Measurements from ENCODE around the gene STX8.

The STX8 gene

DNA sequence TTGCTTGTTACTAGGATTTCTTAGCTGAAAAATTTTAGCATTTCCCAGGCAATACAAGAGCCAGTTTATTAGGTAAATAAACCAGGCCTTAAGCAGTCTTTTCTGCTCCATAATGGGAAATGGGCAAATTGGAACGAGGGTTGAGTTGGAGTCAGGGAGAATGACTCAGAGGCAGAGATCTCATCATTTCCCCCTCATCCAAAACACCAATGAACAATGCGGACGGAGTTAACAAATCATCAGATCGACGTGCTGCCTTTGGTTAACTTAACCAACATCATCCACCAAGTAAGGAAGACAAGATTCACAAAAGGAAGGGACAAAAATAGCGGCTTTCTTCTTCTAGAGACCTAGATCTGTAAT, 243.5 kb downstream of the STX8 start:
- DNase-seq = no peak

DNA sequence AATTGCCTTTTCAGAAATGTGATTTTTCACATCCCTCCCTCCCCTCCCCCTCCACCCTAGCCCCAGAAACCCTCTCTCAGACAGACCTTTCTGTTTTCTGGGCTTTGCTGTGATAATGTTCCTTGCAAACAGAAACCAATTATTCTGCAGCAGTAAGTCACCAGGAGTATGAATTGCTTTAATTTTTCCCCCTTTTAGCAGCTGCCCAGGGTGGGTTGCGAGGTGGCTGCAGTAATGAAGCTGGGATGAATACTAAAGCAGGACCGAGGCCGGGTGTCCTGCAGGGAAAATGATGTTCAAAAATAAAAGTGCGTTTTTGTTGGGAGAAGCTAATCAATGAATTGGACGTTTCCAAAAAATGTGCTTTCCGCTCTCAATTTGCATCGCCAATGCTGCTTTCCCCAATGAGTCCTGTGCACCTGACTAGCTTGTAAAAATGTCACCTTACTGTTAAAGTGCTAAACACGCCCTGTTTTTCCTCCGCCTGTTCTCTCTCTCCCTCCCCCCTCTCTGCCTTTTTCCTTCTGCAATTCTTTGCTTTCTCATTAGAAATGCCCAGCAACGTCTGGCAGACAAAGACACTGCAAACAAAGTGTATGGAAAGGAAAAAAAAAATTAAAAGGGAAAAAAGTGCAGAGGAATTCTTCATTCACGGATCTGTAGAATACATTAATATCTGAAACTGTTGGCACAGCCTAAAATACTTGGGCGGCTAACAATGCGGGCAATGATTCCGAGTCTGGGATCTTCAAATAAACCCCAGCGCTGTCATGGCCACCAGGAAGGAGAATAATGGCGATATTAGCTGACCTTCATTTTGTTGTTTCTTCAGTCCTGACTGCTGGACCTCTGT, 244.1 kb downstream of the STX8 start:
- no peak for DNase-seq

DNA sequence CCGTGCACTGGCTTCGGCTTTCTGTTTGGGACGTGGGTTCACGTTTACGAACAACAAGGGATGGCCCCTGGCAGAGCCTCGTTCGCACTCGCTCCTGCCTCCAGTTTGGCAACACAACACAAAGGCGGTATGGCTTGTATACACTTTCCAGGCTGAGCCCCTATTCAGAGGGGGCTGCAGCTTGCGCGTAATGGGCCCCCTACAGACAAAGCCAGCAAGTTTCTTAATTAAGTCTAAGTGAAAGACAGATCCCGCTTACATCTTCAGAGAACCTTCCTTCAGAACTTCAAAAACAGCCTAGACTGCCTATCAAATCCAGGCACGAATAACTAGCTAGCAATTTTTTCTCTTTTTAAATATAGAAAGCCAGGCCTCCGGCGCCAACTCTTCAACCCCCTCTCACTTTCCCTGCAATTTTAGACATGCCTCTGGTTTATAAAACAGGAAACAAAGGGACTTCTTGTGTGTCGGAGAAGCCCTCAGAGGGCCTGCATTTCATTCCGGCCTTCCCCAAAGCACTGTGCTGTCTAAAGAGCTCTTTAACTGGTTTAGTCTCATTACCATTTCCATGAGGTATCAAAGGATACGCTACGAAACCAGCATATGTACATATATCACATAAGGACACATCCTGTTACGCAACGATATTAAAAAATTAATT, 244.9 kb downstream of the STX8 start:
- no peak for DNase-seq

DNA sequence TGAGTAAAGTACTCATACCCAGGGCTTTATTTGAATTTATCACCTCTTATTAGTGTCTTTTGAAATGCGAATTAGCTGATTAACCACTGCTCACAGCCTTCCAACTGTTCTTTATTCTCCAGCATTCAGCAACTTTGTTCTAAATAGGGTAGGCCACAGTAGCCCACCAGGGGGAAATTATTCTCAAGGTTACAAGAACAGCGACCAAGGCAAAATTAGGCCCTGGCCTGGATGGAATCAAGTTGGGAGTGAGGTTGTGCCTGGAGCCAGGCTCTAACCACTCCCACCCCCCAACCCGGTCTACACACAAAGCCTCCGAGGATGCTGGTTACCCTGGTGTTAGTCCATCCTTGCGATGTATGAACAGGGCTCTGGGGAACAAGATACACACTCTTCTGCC, 245.5 kb downstream of the STX8 start:
- DNase-seq = no peak

DNA sequence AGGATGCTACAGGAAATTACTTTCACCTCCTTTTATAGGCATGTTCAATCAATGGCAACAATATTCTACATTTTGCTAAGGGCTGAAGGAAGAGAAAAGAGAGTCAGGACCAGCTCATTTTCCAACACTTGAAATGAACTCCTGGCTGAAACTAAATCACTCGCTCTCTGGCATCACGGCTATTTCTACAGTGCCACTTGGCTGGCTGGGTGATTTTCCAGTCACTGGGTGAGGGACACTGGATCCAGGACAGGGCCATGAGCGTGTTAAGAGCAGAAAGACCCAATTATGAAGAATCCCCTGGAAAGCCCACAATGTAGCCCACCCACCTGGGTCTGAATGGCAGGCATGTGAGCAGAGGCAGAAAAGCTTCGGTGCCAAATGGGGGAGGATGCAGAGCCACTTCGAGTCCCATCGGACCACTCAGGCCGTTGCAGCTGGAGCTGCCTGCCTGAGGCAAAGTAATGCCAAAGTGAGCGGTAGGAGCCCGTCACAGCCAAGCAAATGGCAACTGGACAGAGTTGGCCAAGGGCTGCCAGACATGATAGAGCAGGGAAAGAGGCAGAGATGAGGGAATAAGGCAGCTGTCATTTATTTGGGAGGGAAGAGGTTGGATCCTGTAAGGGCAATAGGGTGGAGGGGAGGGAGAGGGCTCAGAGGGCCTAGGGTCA, 246.2 kb downstream of the STX8 start:
- DNase-seq = no peak

DNA sequence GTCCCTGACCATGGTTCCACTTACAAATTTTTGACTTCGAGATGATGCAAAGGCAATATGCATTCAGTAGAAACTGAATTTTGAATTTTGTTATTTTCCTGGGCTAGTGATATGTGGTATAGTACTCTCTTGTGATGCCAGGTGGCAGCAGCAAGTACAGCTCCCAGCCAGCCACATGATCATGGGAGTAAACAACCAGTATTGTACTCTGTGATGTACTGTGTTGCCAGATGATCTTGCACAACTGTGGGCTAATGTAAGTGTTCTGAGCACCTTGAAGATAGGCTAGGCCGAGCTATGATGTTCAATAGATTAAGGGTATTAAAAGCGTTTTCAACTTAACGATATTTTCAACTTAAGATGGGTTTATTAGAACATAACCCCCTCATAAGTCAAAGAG, 250.8 kb downstream of the STX8 start:
- no peak for DNase-seq

DNA sequence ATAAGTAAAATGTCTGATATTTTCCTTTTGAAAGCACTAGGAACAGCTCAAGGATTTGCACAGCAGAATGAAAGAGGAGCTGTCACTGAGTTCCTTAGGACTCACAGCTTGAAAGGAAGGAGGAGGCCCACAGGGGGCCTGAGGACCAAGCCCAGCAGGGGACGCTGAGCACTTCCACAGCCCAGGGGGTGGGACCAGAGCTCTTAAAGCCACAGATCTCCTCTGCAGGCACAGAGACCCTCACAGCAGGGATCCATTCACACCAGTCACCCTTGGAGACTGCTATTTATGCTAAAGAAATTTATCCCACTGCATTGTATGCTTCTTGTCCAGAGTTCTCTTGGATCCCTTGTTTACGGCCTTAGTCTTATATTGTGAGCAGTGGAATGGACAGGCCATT, 253.3 kb downstream of the STX8 start:
- DNase-seq = no peak

DNA sequence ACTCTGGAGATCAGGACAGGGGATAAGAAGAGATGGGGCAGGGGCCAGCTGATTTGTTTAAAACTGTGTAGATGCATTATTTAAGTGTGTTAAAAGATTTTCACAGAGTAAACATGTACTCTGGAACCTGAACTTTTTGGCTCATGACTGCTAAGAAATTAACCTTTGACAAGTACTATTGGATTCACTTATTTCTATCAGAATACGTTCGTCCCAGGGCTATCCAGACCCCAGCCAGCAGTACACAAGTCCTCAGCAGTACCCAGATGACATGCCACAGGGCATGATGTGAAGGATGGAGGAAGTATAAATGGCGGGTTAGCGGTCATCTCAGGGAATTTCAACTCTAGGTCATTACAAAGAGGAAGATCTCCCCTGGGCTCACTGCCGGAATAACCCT, 253.7 kb downstream of the STX8 start:
- no peak for DNase-seq

DNA sequence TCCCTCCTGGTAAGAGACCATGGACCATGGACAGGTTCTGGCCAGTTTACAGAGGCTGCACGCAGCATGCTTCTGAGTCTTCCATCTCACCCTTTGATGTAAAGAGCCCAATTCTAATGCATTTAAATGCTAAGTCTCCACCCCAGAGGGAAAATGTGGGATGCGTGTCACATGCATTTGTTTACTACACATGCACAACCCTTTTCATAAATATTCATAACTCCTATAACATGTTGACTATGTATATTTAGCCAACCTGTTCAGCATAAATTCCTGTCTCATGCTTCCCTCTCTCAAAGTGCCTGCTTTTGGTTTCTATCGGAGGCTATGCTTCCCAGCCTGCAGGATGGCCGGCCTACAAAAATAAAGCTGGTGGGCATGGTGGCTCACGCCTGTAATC, 260.3 kb downstream of the STX8 start:
- no peak for DNase-seq

DNA sequence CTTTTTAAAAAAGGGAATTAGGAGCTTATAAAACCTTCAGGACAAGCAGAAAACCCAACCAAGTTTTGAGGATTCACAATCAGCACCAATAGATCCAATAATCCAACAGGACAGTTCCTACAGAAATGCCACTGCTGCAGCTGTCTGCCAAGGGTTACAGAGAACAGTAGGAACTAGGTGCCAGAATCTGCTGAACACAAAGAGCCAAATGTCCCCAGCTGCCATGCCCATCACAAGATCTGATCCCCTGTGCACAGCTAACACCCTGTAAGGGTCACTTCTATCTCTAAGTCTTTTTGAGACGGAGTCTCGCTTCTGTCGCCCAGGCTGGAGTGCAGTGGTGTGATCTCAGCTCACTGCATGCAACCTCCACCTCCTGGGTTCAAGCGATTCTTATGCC, 262.3 kb downstream of the STX8 start:
- DNase-seq = no peak

DNA sequence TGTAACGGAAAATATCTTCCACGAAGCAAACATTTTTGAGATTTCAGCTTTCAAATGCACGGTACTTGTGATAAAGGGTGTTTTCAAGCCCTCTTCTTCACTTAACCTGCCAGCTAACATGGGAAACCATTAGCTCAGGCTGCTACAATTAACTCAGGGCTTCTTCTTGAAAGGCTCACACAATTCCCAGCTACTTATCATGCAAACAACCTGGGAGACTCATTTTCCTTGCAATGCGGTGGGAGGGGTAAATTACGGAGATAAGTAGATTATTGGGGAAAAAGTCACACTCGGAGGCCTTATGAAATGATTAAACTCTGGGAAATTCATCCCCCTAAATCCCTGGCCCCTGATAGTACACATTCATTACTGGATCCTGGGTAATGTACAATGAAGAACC, 266.4 kb downstream of the STX8 start:
- DNase-seq = no peak

DNA sequence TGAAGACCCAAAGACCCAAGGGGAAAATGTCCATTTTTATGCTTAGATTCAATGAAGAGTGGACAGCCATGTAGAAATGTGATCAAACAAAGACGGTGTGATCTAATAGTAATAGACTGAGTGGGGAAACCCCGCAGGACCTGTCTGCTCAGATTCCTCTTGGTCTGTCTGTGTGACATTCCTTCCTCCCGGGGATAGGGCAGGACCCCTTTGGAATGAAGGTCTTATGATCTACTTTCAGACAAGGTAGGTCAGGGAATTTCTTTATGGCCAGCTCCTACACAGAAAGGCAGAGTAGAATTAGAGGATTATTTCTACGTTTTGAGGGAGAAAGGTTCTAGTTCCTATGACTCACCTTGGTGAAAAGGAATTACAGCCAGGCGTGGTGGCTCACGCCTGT, 267.6 kb downstream of the STX8 start:
- no peak for DNase-seq

DNA sequence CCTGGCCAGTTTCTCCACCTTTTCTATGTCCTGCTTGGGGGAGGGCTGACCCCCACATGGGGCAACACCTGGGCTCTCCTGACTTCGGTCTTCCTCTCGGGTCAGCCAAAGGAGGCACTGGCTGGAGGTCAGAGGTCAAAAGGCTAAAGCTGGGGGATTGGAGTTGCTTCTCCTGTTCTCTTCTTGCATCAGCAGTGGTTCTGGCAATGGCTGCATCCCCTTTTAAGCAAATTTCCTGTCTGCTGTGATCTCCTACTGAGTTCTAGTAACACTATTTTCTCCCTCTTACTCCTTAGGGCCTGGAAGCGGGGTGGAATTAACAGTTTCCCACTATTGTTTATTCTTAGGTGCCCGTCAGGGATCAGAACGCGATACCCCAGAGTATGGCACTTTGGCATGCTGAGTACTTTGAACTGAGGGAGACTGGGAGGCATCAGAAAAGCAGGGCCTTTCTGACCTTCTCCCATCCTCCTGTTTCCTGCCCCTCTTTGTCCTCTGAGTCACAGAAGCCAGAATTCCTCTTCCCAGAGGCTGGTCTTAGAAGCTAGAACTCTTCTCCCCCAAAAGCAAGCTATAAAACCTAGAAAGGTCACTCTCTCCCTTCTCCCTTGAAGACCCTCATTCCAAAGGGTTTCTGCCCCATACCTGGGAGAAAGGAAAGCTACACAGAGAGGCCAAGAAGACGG, 268.2 kb downstream of the STX8 start:
- DNase-seq = no peak

DNA sequence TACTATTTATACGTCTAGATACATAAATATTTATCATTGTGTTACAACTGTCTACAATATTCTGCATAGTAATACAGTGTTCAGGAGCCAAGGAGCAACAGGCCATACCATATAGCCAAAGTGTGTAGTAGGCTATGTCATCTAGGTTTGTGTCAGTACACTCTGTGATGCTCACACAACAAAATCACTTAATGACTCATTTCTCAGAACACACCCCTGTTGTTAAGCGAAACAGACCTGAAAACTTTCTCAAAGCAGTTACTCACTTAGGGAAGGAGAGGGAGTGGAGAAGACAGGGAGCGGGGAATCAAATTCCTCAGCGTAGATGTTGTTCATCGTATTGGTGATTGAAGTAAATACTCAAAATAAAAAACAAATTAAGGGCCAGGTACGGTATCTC, 269.5 kb downstream of the STX8 start:
- DNase-seq = no peak

DNA sequence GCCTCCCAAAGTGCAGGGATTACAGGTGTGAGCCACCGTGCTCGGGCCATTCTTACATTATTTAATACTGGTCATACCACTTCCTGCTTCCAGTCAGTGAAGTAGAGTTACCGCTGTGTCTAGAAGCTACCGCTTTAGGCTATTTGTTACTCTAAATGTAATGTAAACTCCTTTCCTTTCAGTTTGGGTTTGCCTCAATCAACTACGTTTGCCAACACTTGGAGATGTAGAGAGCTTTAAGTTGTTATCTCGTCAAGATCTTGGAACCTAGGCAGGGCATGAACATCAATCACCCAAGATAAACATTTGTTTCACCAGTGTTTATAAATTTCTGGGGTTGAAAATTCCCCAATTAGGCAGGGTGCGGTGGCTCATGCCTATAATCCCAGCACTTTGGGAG, 275.9 kb downstream of the STX8 start:
- DNase-seq = no peak

DNA sequence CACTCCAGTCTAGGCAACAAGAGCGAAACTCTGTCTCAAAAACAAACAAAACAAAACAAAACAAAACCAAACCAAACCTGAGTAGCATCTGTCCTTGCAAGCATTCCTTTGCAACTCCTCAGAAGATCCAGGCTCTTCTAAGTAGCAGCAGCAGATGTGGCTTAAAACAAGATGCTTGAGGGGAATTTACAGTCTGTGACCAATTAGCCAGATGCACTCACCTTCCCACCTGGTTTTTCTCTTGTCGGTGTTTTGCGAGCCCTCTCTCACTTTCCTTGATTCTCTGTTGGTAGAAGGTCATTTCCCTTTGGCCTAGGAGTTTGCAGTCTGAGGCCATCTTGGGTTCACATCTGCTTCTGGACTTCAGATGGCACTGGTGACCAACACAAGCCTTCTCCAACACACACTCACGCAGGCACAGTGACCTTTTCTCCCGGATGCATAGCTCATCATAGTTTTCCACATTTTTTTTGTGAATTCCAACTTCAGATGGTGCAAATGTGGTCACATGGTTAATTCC, 276.8 kb downstream of the STX8 start:
- no peak for DNase-seq

DNA sequence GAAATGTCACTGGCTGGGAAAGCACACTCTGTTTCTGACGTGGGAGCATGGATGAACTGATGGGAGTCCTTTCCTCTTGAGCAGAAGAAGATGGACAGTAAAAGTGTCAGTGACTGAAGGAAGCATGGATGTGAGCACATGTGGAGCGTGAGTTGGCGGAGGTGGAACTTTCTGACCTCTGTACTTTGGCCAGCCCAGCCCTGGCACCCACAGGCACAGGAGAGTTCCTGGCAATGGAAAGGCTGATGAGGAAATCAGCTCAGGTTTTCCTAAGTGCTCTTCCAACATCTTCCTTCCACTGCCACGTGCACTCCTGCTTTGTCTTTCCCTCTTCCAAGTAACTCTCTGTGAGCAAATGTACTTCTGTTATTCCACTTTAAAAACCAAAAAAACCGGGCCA, 277.5 kb downstream of the STX8 start:
- DNase-seq = no peak

DNA sequence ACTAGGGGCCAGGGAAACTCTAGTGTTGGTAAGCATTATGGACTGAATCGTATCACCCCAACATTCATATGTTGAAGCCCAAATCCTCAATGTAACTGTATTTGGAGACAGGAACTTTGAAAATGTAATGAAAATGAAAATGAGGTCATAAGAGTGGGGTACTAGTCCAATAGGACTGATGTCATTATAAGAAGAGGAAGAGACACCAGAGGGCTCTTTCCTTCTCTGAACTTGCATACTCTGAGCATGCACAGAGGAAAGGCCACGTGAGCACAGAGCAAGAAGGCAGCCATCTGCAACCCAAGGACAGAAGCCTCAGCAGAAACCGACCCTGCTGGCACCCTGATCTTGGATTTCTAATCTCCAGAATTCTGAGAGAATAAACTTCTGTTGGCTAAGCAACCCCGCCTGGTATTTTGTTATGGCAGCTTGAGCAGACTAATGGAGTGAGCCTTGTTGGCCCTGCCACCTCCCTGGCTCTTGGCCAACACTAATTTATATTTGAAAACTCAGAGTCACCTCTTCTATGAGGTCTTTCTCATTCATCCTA, 280.9 kb downstream of the STX8 start:
- DNase-seq = no peak

DNA sequence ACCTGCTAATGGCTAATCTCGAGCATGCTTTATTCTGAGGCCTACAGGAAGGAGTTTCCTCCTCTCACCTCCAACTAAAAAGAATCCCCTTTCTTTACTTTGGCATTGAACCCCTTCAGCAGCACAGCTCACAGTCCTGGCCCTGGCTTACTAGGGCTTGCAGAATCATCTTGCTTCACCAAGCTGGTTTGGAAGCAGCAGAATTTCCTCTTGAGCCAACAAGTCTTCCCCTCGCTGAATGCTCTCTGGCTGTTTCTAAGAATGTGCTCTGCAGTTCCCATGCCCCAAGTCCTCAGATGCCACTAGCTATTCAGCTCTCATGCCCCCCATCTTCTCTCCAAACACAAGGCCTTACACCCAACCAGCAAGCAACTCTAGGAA, 283.1 kb downstream of the STX8 start:
- DNase-seq = no peak

DNA sequence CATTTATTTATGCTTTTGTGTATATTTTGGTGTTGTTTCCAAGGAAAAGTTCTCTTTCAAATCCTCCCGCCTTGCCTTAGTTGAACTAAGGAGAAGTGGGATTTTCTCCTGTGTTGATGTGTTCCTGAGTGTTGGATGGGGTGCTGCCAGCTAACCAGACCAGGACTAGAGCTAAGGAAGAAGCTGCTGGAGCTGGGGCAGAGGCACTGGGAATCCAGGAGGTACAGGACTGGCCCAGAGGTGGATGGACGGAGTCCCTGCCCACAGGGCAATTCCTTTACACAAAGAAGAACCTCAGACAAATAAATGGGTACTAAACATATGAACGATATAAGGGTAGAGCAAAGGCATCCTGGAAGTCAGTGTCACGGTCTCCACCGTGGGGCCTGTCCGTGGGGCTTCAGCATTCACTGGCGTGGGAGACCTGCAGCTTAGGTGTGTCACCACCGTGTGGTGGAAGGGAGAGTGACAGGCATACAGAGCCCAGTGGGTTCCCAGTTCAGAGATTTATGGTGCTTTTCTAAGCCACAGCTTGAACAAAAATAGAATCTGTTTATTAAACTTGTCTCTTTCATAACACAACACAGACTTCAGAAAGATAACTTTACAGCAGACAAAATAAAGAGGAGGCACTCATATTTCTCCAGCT, 283.6 kb downstream of the STX8 start:
- no peak for DNase-seq

DNA sequence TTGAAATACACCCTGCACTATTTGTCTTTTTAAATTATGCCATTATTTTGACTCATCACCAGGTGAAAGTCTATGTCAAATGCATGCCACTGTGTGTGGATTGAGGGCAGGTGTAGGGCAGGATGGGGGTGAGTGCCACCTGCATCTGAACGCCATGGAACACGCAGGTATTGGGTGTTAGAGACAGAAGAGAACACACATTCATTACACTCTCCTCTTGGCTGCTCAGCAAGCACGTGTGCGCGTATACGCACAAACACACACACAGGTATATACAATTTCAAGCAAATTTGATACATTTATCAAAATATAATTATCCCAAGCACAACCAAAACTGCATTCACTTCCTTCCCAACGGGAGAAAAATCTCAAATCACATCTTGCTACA, 285.4 kb downstream of the STX8 start:
- DNase-seq = no peak

DNA sequence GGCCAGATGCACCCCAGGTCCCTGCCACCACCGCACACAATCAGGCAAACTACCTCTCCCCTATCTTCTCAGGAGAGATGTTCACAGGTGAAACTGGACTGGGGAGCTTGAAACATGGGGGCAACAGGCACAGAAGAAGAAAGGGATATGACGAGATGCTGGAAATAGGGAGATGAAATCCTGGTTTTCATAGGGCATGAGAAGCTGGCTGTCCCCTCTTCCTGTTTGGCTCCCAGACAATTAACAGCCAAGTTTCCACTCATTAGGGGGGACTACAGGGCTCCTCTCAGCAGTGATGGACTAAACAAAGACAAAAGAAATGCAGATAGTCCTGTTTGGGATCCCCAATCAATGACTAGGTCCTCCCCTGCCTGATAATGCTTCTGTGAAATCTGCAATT, 288.3 kb downstream of the STX8 start:
- no peak for DNase-seq

DNA sequence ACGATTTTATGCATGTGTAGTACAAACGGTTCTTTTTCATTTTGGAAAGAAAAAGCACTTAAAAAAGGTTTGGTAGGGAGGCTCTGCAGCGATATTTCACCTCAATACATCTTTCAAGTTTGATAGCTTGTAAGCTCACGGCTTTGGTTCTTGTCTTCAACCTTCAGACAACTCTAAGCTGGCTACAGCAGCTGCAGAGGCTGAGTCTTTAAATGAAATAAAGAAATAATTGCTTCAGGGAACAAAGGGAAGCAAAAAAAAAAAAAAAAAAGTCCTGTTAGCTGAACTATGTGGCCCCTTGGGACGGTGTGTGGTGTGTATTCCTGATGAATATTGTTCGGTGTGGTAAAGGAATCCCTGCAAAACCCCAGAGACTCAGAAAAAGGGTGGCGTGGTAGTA, 289.2 kb downstream of the STX8 start:
- DNase-seq = no peak

All from NCI-H1092 (cell line).